Small intestine (tissue), 7 donors: ENCODE data around the gene TEX51. TPM values are rescaled to one million over a fixed set of nuclear protein-coding genes. Genes with fewer than 3 reads are reported as not detected.

Experiments used
- DNase-seq, 2 donors: peaks; one replicate each; pipeline versions ENCODE4 v3.0.0 to v3.0.0-alpha.2; 2013
- FAIRE-seq: peaks from 2 replicates; lab custom pipeline; 2012; peaks lifted over from hg19 to GRCh38; lab: Jason Lieb, UNC
- H3K27ac ChIP-seq, 3 donors: one replicate each; pipeline ENCODE4 v1.5.1; 2013; ENCODE audit warnings: low read length in 2 of 3, mild to moderate bottlenecking in 2 of 3, control low read depth in 1 of 3, inconsistent platforms in 1 of 3, low read depth in 1 of 3, moderate library complexity in 1 of 3
- H3K27me3 ChIP-seq, 3 donors: one replicate each; pipeline ENCODE4 v1.6.1; 2013; ENCODE audit warnings: low read length in 3 of 3, inconsistent platforms in 1 of 3; ENCODE audit not compliant: control insufficient read depth in 3 of 3, insufficient read depth in 3 of 3
- H3K36me3 ChIP-seq, 3 donors: one replicate each; pipeline ENCODE4 v1.6.1; 2013; ENCODE audit warnings: low read length in 3 of 3, inconsistent platforms in 1 of 3, low read depth in 1 of 3, mild to moderate bottlenecking in 1 of 3, moderate library complexity in 1 of 3; ENCODE audit not compliant: control insufficient read depth in 3 of 3, insufficient read depth in 2 of 3
- H3K4me1 ChIP-seq, 3 donors: one replicate each; pipeline ENCODE4 v1.6.1; 2013; ENCODE audit warnings: low read length in 2 of 3, inconsistent platforms in 1 of 3, low read depth in 1 of 3, mild to moderate bottlenecking in 1 of 3, moderate library complexity in 1 of 3; ENCODE audit not compliant: control insufficient read depth in 3 of 3, insufficient read depth in 2 of 3
- H3K4me3 ChIP-seq, 3 donors: one replicate each; pipeline ENCODE4 v1.5.1; 2013; ENCODE audit warnings: low read length in 3 of 3, control low read depth in 1 of 3, inconsistent platforms in 1 of 3, low read depth in 1 of 3, mild to moderate bottlenecking in 1 of 3, moderate library complexity in 1 of 3
- H3K9me3 ChIP-seq, 2 donors: one replicate each; pipeline ENCODE4 v1.6.1; 2013; ENCODE audit warnings: low read depth in 1 of 2, low read length in 1 of 2; ENCODE audit not compliant: control insufficient read depth in 2 of 2, insufficient read depth in 1 of 2
- WGBS, 3 donors: extraction: QIAGEN DNeasy Blood & Tissue Kit; methylation state at CpG; one replicate each; pipeline ENCODE4 v1.1.7; 2013; 5-methylcytosine and 5-hydroxymethylcytosine counted together
- polyA plus RNA-seq, 4 donors: library from polyadenylated mRNA; stranded (reverse) in 3 of 4; unstranded in 1 of 4; fragments of 200-250 nt in 3 of 4; fragments of 120-200 nt in 1 of 4; gene quantifications; one replicate each; pipeline versions ENCODE4 v1.2.1 to v1.2.3, GENCODE V29; 2013
- donor health status: healthy with polysubstance abuse.
- donor health status: control.
- donor health status: control.
- donor health status: Bipolar disorder and iron deficiency.
- donor health status: healthy.

TEX51 gene
- polyA plus RNA-seq, 4 donors = not detected

- DNase-seq (no peak), FAIRE-seq (no peak)
- no peaks in the 10 kb centered on the region for H3K36me3 ChIP-seq
- H3K4me3 ChIP-seq = no peak overlapping the region
- 34 to 55% (median 37%) methylated on average over 6 of the region's 6 CpGs for WGBS, 3 donors
- H3K27ac ChIP-seq = no peak overlapping the region
- peaks cover 0 to 3% (median 2%) of the 10 kb centered on the region in 3 donors for H3K27me3 ChIP-seq
- H3K4me1 ChIP-seq = no peaks in the 10 kb centered on the region
- no peaks in the 10 kb centered on the region for H3K9me3 ChIP-seq
These were observed 10.7 kb downstream of the TEX51 start for GRCh38 chr2:126909366-126909765.

GRCh38 chr2:126909781-126910180 lies 11.1 kb downstream of the TEX51 start:
- DNase-seq = no peak

GRCh38 chr2:126910637-126911036 lies 11.9 kb downstream of the TEX51 start:
- Histone ChIP-seq H3K9me3 (no peaks in the 10 kb centered on the region), H3K4me3 (no peak overlapping the region), H3K4me1 (no peaks in the 10 kb centered on the region), H3K36me3 (no peaks in the 10 kb centered on the region), H3K27ac (no peak overlapping the region), H3K27me3 (peaks cover 0 to 2% (median 1%) of the 10 kb centered on the region in 3 donors)
- FAIRE-seq (no peak), DNase-seq (no peak)
- 19 to 38% (median 37%) methylated on average over 1 of the region's 1 CpG for WGBS, 3 donors

More at GRCh38 chr2:126909781-126910180, 11.1 kb downstream of the TEX51 start:
- 58 to 79% (median 62%) methylated on average over 3 of the region's 3 CpGs for WGBS, 3 donors
- Histone ChIP-seq H3K27ac (no peak overlapping the region), H3K4me1 (no peaks in the 10 kb centered on the region), H3K36me3 (no peaks in the 10 kb centered on the region), H3K9me3 (no peaks in the 10 kb centered on the region), H3K4me3 (no peak overlapping the region), H3K27me3 (peaks cover 0 to 3% (median 2%) of the 10 kb centered on the region in 3 donors)
- no peak for FAIRE-seq

- WGBS, 3 donors = 85 to 89% (median 86%) methylated on average over 8 of the region's 8 CpGs
- FAIRE-seq (no peak), DNase-seq (no peak)
- H3K9me3 ChIP-seq = no peaks in the 10 kb centered on the region
- H3K27me3 ChIP-seq = peaks cover 0 to 2% (median 0%) of the 10 kb centered on the region in 3 donors
- no peak overlapping the region for H3K27ac ChIP-seq
- no peak overlapping the region for H3K4me3 ChIP-seq
- H3K4me1 ChIP-seq = no peaks in the 10 kb centered on the region
- H3K36me3 ChIP-seq = no peaks in the 10 kb centered on the region
These were observed 12.6 kb downstream of the TEX51 start for GRCh38 chr2:126911111-126911796.

GRCh38 chr2:126912201-126912600 lies 13.5 kb downstream of the TEX51 start:
- DNase-seq (no peak), FAIRE-seq (no peak)
- WGBS, 3 donors = 82 to 85% (median 84%) methylated on average over 7 of the region's 7 CpGs
- Histone ChIP-seq H3K4me1 (no peaks in the 10 kb centered on the region), H3K27ac (no peak overlapping the region), H3K27me3 (no peaks in the 10 kb centered on the region), H3K4me3 (no peak overlapping the region), H3K36me3 (no peaks in the 10 kb centered on the region), H3K9me3 (no peaks in the 10 kb centered on the region)

- Histone ChIP-seq H3K4me3 (no peak overlapping the region), H3K9me3 (no peaks in the 10 kb centered on the region), H3K27me3 (no peaks in the 10 kb centered on the region), H3K36me3 (no peaks in the 10 kb centered on the region), H3K27ac (no peak overlapping the region), H3K4me1 (no peaks in the 10 kb centered on the region)
- DNase-seq = no peak
- WGBS, 3 donors = 72 to 81% (median 73%) methylated on average over 2 of the region's 2 CpGs
- FAIRE-seq = no peak
These were observed 14.6 kb downstream of the TEX51 start for GRCh38 chr2:126913329-126913728.

- 84 to 89% (median 86%) methylated on average over 10 of the region's 10 CpGs for WGBS, 3 donors
These were observed 15.4 kb downstream of the TEX51 start for GRCh38 chr2:126913881-126914615.

GRCh38 chr2:126914811-126915500 lies 16.3 kb downstream of the TEX51 start:
- no peak overlapping the region for H3K27ac ChIP-seq
- FAIRE-seq (no peak), DNase-seq (no peak)
- no peak overlapping the region for H3K4me3 ChIP-seq
- H3K4me1 ChIP-seq = no peaks in the 10 kb centered on the region
- no peaks in the 10 kb centered on the region for H3K9me3 ChIP-seq
- H3K36me3 ChIP-seq = no peaks in the 10 kb centered on the region
- 84 to 91% (median 89%) methylated on average over 14 of the region's 14 CpGs for WGBS, 3 donors
- no peaks in the 10 kb centered on the region for H3K27me3 ChIP-seq

More at GRCh38 chr2:126913881-126914615, 15.4 kb downstream of the TEX51 start:
- Histone ChIP-seq H3K4me1 (no peaks in the 10 kb centered on the region), H3K36me3 (no peaks in the 10 kb centered on the region), H3K27ac (no peak overlapping the region), H3K27me3 (no peaks in the 10 kb centered on the region), H3K4me3 (no peak overlapping the region), H3K9me3 (no peaks in the 10 kb centered on the region)
- DNase-seq (no peak), FAIRE-seq (no peak)
